ENCODE data around the gene CENPU.
"Not testable (repeated sequence)": the region's sequence is repeated elsewhere in the genome, so short reads cannot be mapped to it uniquely, and the experiment has no call there.

CENPU gene

GRCh38 chr4:184751585-184751956, 17.7 kb upstream of the CENPU start:
- DNase-seq = no peak

- DNase-seq = no peak
Measured at GRCh38 chr4:184750926-184751584, 17.2 kb upstream of the CENPU start.

GRCh38 chr4:184748251-184748652, 14.4 kb upstream of the CENPU start:
- no peak for DNase-seq

- no peak for DNase-seq
Measured at GRCh38 chr4:184747034-184747830, 13.3 kb upstream of the CENPU start.

- peak; percentile 13 for DNase-seq
Measured at GRCh38 chr4:184745831-184746795, 12.2 kb upstream of the CENPU start.

GRCh38 chr4:184744236-184744635, 10.3 kb upstream of the CENPU start:
- DNase-seq = no peak

- DNase-seq = no peak
Measured at GRCh38 chr4:184743650-184744049, 9.8 kb upstream of the CENPU start.

- DNase-seq = not testable (repeated sequence)
Measured at GRCh38 chr4:184741651-184742050, 7.8 kb upstream of the CENPU start.

GRCh38 chr4:184740980-184741391, 7.1 kb upstream of the CENPU start:
- no peak for DNase-seq

- DNase-seq = not testable (repeated sequence)
Measured at GRCh38 chr4:184739575-184739974, 5.7 kb upstream of the CENPU start.

- no peak for DNase-seq
Measured at GRCh38 chr4:184734758-184735157, 862 bp upstream of the CENPU start.

GRCh38 chr4:184732126-184732525, 1.8 kb downstream of the CENPU start:
- DNase-seq = no peak

- DNase-seq = no peak
Measured at GRCh38 chr4:184731056-184731455, 2.8 kb downstream of the CENPU start.

GRCh38 chr4:184729946-184730345, 4.0 kb downstream of the CENPU start:
- no peak for DNase-seq

- DNase-seq = no peak
Measured at GRCh38 chr4:184728858-184729257, 5.0 kb downstream of the CENPU start.

GRCh38 chr4:184727430-184727829, 6.5 kb downstream of the CENPU start:
- DNase-seq = no peak

GRCh38 chr4:184722798-184723197, 11.1 kb downstream of the CENPU start:
- no peak for DNase-seq

GRCh38 chr4:184721254-184721653, 12.6 kb downstream of the CENPU start:
- no peak for DNase-seq

- no peak for DNase-seq
Measured at GRCh38 chr4:184719407-184719806, 14.5 kb downstream of the CENPU start.

- no peak for DNase-seq
Measured at GRCh38 chr4:184715526-184715925, 18.4 kb downstream of the CENPU start.

GRCh38 chr4:184713887-184714286, 20.0 kb downstream of the CENPU start:
- no peak for DNase-seq

GRCh38 chr4:184712322-184712721, 21.6 kb downstream of the CENPU start:
- no peak for DNase-seq

- no peak for DNase-seq
Measured at GRCh38 chr4:184706453-184706852, 27.4 kb downstream of the CENPU start.
